HG02610 (cell line): ENCODE results near the gene TXNDC17.
"Not testable (repeated sequence)": the region's sequence is repeated elsewhere in the genome, so short reads cannot be mapped to it uniquely, and the experiment has no call there.

Source experiments
- ATAC-seq: cut with Tn5 transposase; IDR thresholded peaks from one replicate; pipeline ENCODE4 v1.9.1; 2021; ENCODE audit warnings: mild to moderate bottlenecking, moderate library complexity; ENCODE audit not compliant: unreplicated experiment

TXNDC17 gene

GRCh38 chr17:6682339-6682738 lies 41.5 kb downstream of the TXNDC17 start:
- no peak for ATAC-seq

- no peak for ATAC-seq
Measured at GRCh38 chr17:6683081-6683684, 42.3 kb downstream of the TXNDC17 start.

DNA sequence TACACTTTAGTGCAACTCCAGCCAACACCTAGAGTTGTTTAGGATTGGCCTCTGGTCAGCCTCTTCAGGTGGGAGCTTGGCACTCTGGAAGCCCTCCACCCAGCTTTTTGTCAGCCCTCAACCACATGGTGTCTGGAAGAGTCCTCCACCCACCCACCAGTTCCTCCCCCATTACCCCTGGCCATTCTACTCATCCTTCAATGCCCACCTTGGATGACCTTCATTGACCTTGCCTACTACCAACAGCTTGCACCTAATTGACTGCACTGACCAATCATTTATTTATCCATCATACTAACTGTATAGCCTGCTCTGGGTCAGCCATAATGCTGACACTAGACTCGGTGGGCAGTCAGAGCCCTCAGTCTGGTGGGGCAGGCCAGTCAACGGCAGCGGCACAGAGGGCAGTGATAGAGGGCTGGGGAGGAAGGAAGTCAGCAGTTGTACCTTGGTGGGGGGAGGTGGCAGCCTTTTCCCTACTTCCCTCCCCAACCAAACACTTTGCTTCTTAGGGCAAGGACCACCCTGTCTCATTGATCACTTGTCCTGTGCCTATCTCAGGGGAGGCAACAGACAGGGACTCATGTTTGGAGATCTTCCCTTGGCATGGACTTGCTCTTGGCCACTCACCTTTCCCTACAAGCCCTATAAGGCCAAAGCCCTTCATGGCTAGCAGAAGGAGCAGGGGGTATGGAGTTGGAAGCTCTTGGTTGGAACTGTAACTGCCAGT lies 43.0 kb downstream of the TXNDC17 start:
- ATAC-seq, result no peak

DNA sequence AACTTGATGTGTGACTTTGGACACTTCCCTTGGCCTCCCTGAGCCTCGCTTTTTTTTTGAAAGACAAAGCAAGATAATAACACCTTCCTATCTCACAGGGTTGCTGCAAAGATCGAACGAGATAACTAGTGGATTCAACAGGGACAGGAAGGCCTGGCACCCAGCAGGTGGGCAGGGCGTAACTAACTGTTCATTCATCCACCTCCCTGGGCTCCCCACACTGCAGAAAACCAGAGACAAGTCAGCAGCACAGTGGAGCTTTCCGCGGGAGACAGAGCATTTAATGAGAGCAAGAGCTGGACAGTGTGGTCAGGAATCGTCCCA lies 43.6 kb downstream of the TXNDC17 start:
- no peak for ATAC-seq

GRCh38 chr17:6684881-6685767 lies 44.3 kb downstream of the TXNDC17 start:
- no peak for ATAC-seq

GRCh38 chr17:6686026-6686425 lies 45.2 kb downstream of the TXNDC17 start:
- ATAC-seq, result no peak

GRCh38 chr17:6688944-6689343 lies 48.1 kb downstream of the TXNDC17 start:
- no peak for ATAC-seq

GRCh38 chr17:6690641-6691040 lies 49.8 kb downstream of the TXNDC17 start:
- no peak for ATAC-seq

DNA sequence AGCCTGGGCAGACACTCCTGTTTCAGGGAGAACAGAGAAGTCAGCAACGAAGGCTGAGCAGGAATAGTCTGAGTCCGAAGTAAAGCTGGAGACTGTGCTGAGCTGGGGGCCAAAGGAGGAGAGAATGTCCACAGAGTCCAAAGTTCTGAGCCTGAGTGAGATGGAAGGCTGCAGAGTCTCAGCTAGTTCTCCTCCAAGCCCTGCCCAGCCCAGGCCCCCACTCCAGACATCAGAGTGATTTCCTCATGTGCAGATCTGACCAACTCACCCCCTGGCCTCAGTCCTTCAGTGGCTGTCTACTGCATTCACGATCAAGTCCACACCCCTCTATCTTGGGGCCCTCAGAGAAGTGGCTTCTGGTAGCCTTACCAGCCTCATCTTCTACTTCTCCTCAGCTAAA lies 50.7 kb downstream of the TXNDC17 start:
- no peak for ATAC-seq

GRCh38 chr17:6691958-6692357 lies 51.1 kb downstream of the TXNDC17 start:
- ATAC-seq, result not testable (repeated sequence)
